ENCODE results near the gene OS9.

The OS9 gene

DNA sequence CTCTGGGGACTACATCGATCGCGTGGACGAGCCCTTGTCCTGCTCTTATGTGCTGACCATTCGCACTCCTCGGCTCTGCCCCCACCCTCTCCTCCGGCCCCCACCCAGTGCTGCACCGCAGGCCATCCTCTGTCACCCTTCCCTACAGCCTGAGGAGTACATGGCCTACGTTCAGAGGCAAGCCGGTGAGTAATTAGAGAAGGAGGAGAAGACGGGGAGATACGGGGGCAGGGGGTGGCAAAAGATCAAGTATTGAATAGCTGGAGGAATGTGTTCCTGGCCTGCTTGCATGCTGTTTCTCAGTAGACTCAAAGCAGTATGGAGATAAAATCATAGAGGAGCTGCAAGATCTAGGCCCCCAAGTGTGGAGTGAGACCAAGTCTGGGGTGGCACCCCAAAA is 21.9 kb downstream of the OS9 start:
- Histone ChIP-seq H3K36me3 (ENCODE audit: control insufficient read depth, insufficient read depth, low read length) (peaks cover 35% of the 10 kb centered on the region), H3K27me3 (replicated peaks; ENCODE audit: control insufficient read depth, insufficient read depth, low read length) (no peaks in the 10 kb centered on the region), H3K4me3 (replicated peaks; ENCODE audit: low read depth, low read length) (no peak overlapping the region)
- no peak for DNase-seq (ENCODE audit: extremely low read depth, insufficient read length)
- no peak for TF ChIP-seq CTCF (IDR thresholded peaks at IDR 0.05; ENCODE audit: insufficient read depth, low read length, poor library complexity, severe bottlenecking)

DNA sequence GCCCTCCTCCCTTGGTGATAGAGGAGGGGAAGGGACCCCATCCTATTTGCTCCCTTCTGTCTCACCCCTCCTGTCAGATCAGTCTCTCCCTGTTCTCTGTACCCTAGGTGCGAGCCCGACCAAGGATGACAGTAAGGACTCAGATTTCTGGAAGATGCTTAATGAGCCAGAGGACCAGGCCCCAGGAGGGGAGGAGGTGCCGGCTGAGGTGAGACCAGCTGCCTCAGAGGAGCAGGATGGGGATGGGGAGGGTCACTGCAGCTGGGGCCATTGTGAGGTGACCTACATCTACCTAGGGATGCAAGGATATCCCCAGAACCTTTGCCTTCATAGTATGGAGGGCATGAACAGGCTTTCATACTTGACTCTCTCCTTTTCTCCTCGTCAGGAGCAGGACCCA is 22.4 kb downstream of the OS9 start:
- no peak for TF ChIP-seq CTCF (IDR thresholded peaks at IDR 0.05; ENCODE audit: insufficient read depth, low read length, poor library complexity, severe bottlenecking)
- no peak for DNase-seq (ENCODE audit: extremely low read depth, insufficient read length)
- H3K27me3 ChIP-seq (replicated peaks; ENCODE audit: control insufficient read depth, insufficient read depth, low read length), result no peaks in the 10 kb centered on the region
- H3K4me3 ChIP-seq (replicated peaks; ENCODE audit: low read depth, low read length), result no peak overlapping the region
- peaks cover 38% of the 10 kb centered on the region for H3K36me3 ChIP-seq (ENCODE audit: control insufficient read depth, insufficient read depth, low read length)

- no peak for DNase-seq (ENCODE audit: extremely low read depth, insufficient read length)
- Histone ChIP-seq H3K36me3 (ENCODE audit: control insufficient read depth, insufficient read depth, low read length) (peaks cover 43% of the 10 kb centered on the region), H3K27me3 (replicated peaks; ENCODE audit: control insufficient read depth, insufficient read depth, low read length) (no peaks in the 10 kb centered on the region), H3K4me3 (replicated peaks; ENCODE audit: low read depth, low read length) (no peak overlapping the region)
- TF ChIP-seq CTCF (IDR thresholded peaks at IDR 0.05; ENCODE audit: insufficient read depth, low read length, poor library complexity, severe bottlenecking), result no peak
Measured at GRCh38 chr12:57717131-57717530, 23.2 kb downstream of the OS9 start.

GRCh38 chr12:57717846-57718640 is 24.1 kb downstream of the OS9 start:
- DNase-seq (ENCODE audit: extremely low read depth, insufficient read length), result no peak
- Histone ChIP-seq H3K27me3 (replicated peaks; ENCODE audit: control insufficient read depth, insufficient read depth, low read length) (no peaks in the 10 kb centered on the region), H3K36me3 (ENCODE audit: control insufficient read depth, insufficient read depth, low read length) (peaks cover 40% of the 10 kb centered on the region), H3K4me3 (replicated peaks; ENCODE audit: low read depth, low read length) (no peak overlapping the region)
- TF ChIP-seq CTCF (IDR thresholded peaks at IDR 0.05; ENCODE audit: insufficient read depth, low read length, poor library complexity, severe bottlenecking), result no peak

DNA sequence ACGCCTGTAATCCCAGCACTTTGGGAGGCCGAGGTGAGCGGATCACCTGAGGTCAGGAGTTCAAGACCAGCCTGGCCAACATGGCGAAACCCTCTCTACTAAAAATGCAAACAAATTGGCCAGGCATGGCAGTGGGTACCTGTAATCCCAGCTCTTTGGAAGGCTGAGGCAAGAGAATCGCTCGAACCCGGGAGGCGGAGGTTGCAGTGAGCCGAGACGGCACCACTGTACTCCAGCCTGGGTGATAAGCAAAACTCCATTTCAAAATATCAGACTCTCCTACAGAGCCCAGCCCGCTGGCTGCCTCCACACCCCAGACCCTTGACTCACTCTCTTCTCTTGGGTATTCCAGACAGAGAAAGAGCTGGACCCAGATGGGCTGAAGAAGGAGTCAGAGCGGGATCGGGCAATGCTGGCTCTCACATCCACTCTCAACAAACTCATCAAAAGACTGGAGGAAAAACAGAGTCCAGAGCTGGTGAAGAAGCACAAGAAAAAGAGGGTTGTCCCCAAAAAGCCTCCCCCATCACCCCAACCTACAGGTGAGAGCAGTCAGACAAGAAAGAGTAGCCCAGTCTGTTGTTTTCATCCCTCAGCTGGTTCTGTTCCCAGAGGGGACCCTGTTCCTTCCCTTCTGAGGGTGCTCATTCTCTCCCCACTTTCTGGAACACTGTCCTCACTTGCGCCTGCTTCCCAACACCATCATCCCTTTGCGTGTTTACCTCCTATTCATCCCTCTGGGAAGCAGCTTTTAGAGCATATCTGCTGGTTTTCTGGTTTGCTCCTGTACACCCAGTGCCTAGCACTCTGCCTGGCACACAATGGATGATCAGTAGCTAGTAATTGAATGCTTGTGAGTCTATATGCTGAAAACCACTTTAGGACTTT is 25.0 kb downstream of the OS9 start:
- Histone ChIP-seq H3K36me3 (ENCODE audit: control insufficient read depth, insufficient read depth, low read length) (peaks cover 40% of the 10 kb centered on the region), H3K4me3 (replicated peaks; ENCODE audit: low read depth, low read length) (no peak overlapping the region), H3K27me3 (replicated peaks; ENCODE audit: control insufficient read depth, insufficient read depth, low read length) (no peaks in the 10 kb centered on the region)
- DNase-seq (ENCODE audit: extremely low read depth, insufficient read length), result no peak
- no peak for TF ChIP-seq CTCF (IDR thresholded peaks at IDR 0.05; ENCODE audit: insufficient read depth, low read length, poor library complexity, severe bottlenecking)

Measured in GM06990 (cell line).